Pulmonary artery endothelial cell (primary cell): ENCODE measurements around the gene RALBP1. TPM values are rescaled to one million over a fixed set of nuclear protein-coding genes. Genes with fewer than 3 reads are reported as not detected.
"Not testable (repeated sequence)": the region's sequence is repeated elsewhere in the genome, so short reads cannot be mapped to it uniquely, and the experiment has no call there.

Source experiments
- DNase-seq: peaks from one replicate; pipeline ENCODE4 v3.0.0-alpha.2; 2011; ENCODE audit warnings: low read depth, low spot score
- total RNA-seq: library from RNA; depleted of rRNA; stranded (reverse); fragments of >200 nt; gene quantifications from 2 replicates; pipeline ENCODE4 v1.2.3, GENCODE V29; 2014

Gene RALBP1
- total RNA-seq, 1 donor from 2014 or later: 68.2 TPM

DNA sequence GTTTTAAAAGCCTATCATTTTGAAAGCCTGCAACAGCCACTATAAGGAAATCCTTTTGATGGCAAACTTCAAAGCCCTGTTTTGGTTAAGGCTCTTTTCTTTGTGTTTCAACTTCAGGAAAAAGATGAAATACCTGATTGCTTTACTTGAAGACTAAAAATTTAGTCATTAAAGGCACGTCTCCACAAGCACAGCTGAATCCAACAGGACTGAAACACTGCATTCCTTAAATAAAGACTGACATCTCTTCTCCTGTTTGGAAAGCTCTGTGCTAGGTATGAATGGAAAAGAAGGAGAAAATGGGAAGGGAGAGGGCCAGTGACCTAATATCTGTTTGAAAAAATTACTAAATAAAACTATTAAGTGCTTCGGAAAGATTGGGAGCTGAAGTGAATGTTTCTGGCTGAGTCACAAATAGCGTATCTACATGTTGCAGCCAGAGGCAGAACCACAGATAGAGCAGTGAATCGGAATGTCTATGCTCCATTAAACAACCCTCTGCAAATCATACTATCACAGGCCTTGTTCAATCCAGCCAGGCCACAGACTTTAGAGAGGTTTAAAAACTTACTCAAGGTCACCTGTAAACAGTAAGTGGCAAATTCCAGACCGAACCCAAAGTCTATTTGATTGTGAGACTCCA, 21.1 kb upstream of the RALBP1 start:
- DNase-seq: no peak

DNA sequence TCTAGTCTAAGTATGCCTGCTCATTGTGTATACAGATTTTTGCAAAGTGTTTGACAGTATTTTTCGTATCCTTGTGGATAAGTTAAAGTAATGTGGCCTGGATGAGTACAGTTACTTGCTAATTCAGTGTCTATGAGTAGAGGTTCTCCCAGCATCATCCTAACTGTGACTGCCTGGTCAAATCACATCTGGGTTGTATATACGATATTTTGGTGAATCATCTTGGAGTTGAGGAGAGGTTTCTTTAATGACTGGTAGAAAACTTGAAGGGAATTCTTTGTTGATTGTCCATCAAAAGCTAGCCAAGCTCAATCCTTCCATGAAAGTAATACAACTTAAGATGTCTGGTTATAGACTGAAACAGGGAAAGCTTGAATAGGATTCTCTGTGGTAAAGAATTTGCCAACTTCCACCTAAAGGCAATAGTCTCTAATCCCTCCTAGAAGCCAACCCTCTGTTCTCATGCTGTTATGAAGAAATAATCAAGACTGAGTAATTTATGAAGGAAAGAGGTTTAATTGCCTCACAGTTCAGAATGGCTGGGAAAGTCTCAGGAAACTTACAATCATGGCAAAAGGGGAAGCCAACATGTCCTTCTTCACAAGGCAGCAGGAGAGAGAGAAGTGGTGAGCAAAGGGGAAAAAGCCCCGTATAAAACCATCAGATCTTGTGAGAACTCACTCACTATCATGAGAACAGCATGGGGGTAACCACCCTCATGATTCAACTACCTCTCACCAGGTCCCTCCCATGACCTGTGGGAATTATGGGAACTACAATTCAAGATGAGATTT, 19.4 kb upstream of the RALBP1 start:
- no peak for DNase-seq

DNA sequence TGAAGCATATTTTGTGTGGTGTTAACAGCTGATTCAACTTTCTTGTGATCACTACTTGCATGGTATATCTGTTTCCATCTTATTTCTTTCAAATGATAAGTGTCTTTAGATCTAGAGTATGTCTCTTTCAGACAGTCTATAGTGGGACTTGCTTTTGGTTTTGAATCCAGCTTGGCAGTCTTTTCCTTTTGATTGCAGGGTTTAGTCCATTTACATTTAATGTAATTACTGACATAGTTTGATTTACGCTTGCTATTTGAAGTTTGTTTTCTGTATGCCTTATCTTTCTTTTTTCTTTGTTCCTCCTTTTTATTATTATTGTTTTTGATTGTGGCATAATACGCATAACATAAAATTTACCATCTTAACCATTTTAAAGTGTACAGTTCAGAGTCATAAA, 9.2 kb upstream of the RALBP1 start:
- no peak for DNase-seq

DNA sequence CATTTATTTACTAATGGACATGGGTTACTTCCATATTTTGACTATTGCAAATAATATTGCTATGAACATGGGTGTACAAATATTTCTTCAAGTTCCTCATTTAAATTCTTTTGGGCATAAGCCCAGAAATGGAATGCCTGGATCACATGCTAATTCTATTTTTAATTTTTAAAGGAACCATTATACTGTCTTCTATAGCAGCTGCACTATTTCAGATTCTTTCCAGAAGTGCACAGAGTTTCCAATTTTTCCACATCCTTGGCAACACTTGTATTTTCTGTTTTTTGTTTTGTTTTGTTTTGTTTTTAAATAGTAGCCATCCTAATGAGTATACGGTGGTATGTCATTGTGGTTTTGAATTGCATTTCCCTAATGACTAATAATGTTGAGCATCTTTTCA, 8.5 kb upstream of the RALBP1 start:
- DNase-seq: no peak

DNA sequence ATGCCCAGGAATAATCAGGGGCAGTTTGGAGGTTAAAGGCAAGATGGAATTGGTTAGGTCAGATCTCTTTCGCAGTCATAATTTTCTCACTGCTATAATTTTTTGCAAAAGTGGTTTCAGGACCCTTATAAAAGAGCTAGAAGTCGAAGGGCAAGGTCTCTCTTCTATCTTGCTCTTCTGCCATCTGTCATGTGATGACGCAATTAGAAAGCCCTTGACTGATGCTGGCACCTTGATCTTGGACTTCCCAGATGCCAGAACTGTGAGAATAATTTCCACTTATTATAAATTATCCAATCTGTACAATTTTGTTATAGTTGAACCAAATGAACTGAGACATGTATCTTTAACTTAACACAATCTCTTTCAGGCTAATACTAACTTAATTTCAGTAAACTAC, 6.3 kb upstream of the RALBP1 start:
- no peak for DNase-seq

DNA sequence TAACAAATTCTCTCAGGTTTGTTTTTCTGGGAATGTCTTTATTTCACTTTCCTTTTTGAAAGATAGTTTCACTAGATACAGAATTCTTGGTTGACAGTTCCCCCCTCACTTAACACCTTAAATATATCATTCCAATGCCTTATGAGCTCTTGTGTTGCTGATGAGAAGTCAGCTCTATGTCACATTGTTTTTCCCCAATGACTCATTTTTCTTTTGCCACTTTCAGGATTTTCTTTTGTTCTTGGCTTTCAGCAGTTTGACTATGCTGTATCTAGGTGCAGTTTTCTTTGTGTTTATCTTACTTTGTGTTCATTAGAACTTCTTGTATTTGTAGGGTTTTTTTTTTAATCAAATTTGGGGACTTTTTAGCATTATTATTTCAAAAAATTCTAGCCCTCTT, 5.6 kb upstream of the RALBP1 start:
- no peak for DNase-seq

DNA sequence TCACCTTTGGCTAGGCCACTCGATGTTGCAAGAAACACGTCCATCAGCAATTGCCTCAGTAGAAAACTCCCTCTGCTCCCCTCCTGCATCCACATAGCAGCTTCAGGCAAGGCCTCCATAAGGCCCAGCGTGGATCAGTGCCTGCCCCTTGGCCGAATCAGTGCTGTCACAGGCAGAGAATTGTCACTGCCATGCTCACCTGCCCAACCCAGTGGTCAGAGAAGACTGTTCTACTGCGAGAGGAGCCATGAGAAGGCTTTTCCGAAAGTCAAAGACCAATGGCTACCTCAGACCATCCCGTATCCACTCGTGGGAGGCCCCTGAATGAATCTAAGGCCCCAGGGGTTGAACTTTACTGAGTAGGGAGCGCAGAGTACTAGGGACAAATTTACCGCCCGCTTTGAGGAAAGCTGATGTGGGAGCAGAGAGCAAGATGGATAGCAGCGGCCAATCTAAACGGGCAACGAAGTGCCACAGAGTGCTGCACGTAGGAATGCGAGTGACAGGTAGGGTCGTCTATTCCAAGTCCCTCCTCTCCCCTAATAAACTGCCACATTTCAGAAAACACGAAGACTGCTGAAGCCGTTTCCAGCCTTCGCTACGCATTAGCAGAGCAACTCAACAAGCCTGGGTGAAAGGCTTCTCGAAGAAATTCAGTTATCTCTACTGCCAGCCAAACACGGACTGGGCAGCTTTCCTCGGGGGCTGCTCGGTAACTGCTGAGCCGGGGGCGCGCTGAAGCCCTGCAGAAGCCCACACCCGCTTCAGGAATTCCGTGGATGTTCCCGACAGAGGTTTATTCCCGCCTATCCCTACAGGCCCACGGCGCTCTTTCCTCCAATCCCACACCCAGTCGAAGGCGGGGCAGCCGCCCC, 968 bp upstream of the RALBP1 start:
- peak; percentile 35 for DNase-seq

DNA sequence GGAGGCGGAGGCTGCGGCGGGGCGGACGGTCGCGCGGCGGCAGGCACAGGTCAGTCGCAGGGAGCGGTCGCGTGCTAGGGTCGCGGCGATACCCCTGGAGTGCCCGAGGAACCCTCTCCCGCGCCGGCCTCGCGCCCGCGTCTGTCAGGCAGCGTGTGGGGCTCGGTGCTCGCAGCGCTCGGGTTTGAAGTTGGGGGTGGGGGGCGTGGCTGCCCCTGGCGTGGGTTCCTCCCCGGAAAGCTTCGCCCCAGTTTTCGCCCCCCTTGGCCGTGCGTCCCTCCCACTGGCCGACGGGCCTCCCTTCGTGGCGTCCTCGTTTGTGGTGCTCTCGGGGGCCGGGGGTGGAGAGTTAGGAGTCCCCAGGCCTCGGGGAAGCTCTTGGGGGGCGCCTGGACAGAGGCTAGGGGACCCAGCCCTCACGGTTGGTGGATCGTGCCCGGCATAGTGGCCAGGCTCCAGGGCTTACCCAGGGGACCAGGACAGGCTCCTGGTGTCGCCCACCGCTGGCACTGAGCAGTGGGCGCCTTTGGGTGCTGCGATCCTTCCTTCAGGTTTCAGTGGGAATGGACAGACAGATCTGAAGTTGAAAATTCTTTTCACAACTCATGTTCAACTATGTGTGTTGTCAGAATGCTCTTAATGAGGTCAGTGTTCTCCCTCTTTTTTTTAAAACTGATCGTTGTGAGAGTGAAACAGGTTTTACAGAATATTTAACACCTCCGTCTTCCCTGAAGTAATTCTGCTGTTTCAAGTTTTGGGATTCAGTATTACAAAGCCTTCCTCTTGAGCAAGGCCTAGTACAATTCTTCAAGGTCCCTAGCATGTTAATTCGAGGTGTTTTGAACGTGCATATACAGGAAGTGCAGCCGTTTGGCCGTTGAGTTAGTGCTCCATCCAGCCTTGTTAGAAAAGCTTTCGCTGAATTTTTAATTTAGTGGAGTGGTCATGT, 604 bp downstream of the RALBP1 start:
- no peak for DNase-seq

DNA sequence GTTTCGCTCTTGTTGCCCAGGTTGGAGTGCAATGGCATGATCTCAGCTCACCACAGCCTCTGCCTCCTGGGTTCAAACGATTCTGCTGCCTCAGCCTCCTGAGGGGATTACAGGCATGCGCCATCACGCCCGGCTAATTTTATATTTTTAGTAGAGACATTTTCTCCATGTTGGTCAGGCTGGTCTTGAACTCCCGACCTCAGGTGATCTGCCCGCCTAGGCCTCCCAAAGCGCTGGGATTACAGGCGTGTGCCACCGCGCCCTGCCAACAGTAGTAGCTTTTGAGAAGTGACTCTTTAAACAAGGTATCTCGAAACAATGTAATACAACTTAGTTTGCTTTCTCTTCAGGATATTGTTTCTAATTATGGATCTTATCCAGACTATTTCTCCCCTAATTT, 1.6 kb downstream of the RALBP1 start:
- DNase-seq: not testable (repeated sequence)

DNA sequence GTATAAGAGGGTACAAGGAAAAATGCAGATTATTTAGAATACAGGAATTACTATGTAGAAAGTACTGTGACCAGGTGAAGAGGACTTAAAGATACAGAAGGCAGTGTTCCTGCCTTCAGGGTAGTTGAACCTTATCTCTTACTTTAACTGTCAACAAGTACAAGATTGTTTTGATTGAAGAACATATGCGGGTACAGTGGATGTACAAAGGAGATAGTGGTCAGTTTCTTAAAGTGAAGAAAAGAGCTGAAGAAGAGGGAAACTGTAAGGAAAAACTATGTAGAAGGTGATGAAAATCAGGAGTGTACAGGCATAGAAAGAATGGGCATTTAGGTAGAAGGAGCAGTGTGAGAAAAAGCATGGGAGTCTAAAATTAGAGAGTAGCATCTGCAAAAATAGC, 2.2 kb downstream of the RALBP1 start:
- DNase-seq: no peak

DNA sequence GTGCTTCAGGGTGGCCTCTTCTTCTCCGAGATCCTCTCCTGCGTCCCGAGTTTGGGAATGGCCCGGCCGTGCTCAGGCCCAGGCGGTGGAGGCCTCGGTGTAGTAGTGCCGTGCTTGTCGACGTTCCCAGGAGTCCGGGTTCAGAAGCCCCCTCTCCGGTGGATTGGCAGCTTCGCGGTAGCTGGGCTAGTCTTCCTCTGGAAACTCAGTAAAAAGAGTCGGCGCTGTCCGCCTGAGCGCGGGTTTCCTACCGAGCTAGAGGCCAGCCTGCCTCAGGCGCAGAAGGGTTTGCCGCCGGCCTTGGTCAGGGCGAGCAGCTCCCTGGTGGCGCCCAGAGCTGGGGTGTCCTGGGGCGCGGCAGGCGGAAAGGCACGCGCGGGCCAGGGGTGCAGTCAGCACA, 3.2 kb downstream of the RALBP1 start:
- DNase-seq: no peak

DNA sequence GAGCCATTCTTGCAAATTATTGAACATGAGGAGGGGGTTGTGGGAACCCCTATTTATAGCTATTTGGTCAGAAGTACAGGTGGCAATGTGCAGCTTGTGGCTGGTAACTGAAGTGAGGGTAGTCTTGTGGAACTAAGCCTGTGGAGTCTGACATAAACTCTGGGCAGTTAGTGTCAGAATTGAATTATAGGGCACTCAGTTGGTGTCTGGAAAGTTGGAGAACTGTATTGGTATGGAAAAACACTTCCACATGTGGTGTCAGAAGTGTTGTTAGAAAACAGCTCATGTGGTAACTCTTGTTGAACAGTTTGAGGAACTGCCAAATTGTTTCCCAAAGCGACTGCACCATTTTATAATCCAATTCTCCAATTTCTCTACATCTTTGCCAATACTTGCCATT, 7.5 kb downstream of the RALBP1 start:
- no peak for DNase-seq

DNA sequence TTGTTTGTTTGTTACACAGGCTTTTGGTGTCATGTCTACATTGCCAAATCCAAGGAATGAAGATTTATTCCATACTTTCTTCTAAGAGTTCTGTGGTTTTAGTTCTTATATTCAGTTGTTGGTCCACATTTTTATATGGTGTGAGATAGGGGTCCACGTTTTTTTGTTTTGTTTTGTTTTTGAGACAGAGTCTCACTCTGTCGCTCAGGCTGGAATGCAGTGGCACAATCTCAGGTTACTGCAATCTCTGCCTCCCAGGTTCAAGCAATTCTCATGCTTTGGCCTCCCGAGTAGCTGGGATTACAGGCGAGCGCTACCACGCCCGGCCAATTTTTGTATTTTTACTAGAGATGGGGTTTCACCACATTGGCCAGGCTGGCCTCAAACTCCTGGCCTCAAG, 8.2 kb downstream of the RALBP1 start:
- no peak for DNase-seq

DNA sequence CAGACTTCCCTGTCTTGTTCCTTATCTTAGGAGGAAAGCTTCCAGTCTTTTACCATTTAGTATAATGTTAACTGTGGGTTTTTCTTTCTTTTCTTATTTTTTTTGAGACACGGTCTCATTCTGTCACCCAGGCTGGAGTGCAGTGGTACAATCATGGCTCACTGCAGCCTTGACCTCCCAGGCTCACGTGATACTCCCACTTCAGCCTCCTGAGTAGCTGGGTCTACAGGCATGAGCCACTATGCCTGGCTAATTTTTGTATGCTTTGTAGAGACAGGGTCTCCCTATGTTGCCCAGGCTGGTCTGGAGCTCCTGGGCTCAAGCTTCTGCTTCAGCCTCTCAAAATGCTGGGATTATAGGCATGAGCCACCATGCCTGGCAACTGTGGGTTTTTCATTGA, 9.5 kb downstream of the RALBP1 start:
- DNase-seq: not testable (repeated sequence)

DNA sequence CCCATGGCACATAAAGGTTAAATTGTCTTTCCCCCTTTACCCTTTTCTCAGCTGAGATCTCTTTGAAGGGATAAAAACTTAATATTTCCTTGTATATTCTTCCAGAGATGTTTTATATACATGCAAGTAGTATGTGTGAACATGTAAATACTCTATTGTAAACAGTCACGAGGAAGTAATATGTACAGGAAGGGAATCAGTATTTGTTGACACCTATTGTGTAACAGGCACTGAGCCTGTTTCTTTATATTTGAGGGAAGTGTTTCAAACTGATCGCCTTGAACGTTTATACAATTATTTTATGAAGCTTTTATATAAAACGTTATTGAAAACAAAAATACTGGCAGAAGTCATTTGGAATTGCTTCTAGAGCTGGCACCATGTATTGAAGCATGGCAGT, 13.2 kb downstream of the RALBP1 start:
- no peak for DNase-seq

DNA sequence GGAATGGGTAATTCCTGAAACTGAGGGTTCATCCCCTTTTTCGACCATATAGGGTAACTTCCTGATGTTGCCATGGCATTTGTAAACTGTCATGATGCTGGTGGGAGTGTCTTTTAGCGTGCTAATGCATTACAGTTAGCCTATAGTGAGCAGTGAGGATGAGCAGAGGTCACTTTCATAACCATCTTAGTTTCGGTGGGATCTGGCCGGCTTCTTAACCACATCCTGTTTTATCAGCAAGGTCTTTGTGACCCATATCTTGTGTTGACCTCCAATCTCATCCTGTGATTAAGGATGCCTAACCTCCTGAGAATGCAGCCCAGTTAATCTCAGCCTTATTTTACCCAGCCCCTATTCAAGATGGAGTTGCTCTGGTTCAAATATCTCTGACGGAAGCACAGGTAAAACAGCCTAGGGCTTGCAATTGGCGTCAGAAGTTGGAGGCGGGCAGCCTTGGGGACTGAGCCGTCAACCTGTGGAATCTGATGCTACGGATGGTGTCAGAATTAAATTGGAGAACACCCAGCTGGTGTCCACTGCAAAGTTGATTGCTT, 19.5 kb downstream of the RALBP1 start:
- no peak for DNase-seq

DNA sequence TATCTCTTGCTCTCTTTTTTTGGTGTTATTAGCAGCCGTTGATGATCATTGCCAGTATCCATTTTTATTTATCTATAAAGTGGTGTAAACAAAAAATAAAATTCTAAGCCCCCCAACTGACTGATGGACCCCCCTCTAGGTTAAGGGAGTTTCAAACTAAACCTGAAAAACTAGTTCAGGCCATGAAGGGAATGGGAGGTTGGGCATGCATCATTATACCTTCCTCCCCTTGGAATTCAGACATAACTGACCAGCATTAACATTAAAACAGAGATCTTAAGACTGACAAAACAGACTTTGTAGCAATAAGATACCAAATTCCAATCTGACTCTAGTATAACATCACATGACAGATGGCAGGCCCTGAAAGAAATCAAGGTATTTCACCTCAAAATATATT, 20.2 kb downstream of the RALBP1 start:
- DNase-seq: no peak

DNA sequence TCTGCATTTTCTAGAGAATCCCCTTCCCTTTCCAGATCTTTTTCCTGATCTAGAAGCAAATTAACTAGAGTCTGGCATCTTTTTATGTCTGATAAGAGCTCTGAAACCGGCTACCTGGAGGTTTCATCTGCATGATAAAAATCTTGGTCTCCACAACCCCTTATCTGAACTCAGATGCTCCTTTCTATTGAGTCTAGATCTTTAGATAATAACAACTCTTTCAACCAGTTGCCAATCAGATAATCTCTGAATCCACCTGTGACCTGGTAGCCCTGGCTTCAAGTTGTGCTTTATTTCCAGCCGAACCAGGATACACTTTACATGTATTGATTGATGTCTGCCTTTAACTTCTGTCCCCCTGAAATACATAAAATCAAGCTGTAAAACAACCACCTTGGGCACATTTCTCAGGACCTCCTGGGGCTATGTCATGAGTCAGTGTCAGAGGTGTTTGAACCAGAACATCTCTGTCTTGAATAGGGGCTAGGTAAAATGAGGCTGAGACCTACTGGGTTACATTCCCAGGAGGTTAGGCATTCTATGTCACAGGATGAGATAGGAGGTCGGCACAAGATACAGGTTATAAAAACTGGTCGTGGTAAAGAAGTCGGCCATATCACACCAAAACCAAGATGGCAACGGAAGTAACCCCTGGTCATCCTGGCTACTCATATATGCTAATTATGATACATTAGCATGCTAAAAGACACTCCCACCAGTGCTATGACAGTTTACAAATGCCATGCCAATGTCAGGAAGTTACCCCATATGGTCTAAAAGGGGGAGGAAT, 20.8 kb downstream of the RALBP1 start:
- no peak for DNase-seq

DNA sequence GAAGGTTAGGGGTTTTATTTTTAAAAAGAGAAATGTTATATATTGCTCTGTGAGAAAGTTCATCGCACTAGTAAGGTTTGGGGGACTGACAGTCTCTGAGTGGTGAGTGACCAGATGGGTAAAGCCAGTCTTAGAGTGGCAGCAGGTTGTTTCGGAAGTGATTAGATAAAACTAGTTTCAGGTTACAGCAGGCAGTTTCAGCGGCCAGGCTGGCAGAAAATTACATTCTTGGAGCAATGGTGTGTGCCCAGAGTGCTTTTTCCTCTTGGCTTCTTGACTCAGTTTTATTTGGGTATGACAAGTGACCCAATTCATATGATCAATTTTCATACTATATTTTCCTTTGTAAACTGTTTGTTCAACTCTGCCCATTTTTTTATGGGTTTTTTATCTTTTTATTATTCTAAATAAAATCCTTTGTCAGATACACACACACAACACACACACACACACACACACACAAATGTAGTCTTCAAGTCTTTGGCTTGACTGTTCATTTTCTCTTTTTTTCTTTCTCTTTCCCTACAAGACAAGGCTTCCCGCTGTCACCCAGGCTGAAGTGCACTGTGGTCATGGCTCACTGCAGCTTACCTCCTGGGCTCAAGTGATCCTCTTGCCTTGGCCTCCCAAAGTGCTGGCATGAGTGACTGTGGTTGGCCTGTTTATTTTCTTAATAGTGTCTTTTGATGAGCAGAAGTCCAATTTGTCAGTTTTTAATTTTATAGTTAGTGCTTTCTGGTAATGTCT, 30.9 kb downstream of the RALBP1 start:
- no peak for DNase-seq
